Right ventricle myocardium inferior (tissue), 1 donor: ENCODE data around the gene POR. TPM values are rescaled to one million over a fixed set of nuclear protein-coding genes. Genes with fewer than 3 reads are reported as not detected.
A peak's percentile ranks its signal among the peaks of the same experiment; 100 is the strongest.

Source experiments
- ATAC-seq: fragments of 200-7000 bp; cut with Tn5 transposase; one replicate; pipeline ENCODE4 v1.9.1; 2020; ENCODE audit warnings: mild to moderate bottlenecking, moderate library complexity
- DNase-seq: peaks from one replicate; pipeline ENCODE4 v3.0.0; 2021; ENCODE audit errors: missing footprints
- intact Hi-C: fragments of 100-400 bp; cut with DNase I; formaldehyde crosslinking; loops from one replicate; pipeline ENCODE4 v1.11.0; 2022
- total RNA-seq: library from RNA; stranded (reverse); fragmentation: NEBNext Ultra II Directional; extraction: Animal tissue kit (Norgen Biotek cat#: 25700); gene quantifications from one replicate; pipeline ENCODE4 v1.2.1, GENCODE V29; 2021
- donor health status: DM: no; HTN: yes; CAD: no; lungs with severe emphysema.

Gene POR
- total RNA-seq, 1 donor from 2014 or later = 66.3 TPM

GRCh38 chr7:75982306-75983064 lies 67.5 kb downstream of the POR start:
- intact Hi-C loops = no loop called here
- DNase-seq (peak; percentile 61), ATAC-seq (no peak)

GRCh38 chr7:75983471-75984129 lies 68.6 kb downstream of the POR start:
- ATAC-seq (no peak), DNase-seq (peak; percentile 18)
- intact Hi-C loops = no loop called here

- intact Hi-C loops = no loop called here
- ATAC-seq (no peak), DNase-seq (peak; percentile 57)
These were observed 69.4 kb downstream of the POR start for GRCh38 chr7:75984130-75985008.

GRCh38 chr7:75985009-75985517 lies 70.1 kb downstream of the POR start:
- intact Hi-C loops = no loop called here
- DNase-seq (no peak), ATAC-seq (no peak)

GRCh38 chr7:75985518-75986146 lies 70.7 kb downstream of the POR start:
- DNase-seq = no peak
- no peak for ATAC-seq
- intact Hi-C loops = no loop called here

GRCh38 chr7:75986147-75986781 lies 71.3 kb downstream of the POR start:
- intact Hi-C loops = no loop called here
- ATAC-seq = no peak
- DNase-seq = no peak

- intact Hi-C loops = no loop called here
- DNase-seq (peak; percentile 33), ATAC-seq (no peak)
These were observed 72.3 kb downstream of the POR start for GRCh38 chr7:75987026-75987804.

- ATAC-seq (no peak), DNase-seq (peak; percentile 58)
- intact Hi-C loops = no loop called here
These were observed 73.0 kb downstream of the POR start for GRCh38 chr7:75987805-75988567.

- DNase-seq (peak; percentile 87), ATAC-seq (peak; percentile 66)
- intact Hi-C loops = loop anchor here (1.0 kb wide), 1 partner anchor 39 kb away; no protein-coding TSS in a partner anchor
These were observed 73.9 kb downstream of the POR start for GRCh38 chr7:75988568-75989499.

GRCh38 chr7:75989500-75990388 lies 74.8 kb downstream of the POR start:
- DNase-seq (peak; percentile 78), ATAC-seq (peak; percentile 25)
- intact Hi-C loops = loop anchor here (1.0 to 10.0 kb wide), 3 partner anchors 39 to 115 kb away; partner anchors contain the start of genes MDH2, RHBDD2 and STYXL1

- DNase-seq (no peak), ATAC-seq (no peak)
- intact Hi-C loops = loop anchor here (5.0 to 10.0 kb wide), 2 partner anchors 56 to 117 kb away; partner anchors contain the start of genes MDH2, RHBDD2 and STYXL1
These were observed 76.7 kb downstream of the POR start for GRCh38 chr7:75991531-75992082.

GRCh38 chr7:75992083-75992755 lies 77.3 kb downstream of the POR start:
- DNase-seq = no peak

GRCh38 chr7:75993689-75994387 lies 78.9 kb downstream of the POR start:
- peak; percentile 56 for ATAC-seq
- intact Hi-C loops = loop anchor here (2.0 to 10.0 kb wide), 4 partner anchors 31 to 119 kb away; partner anchors contain the start of genes MDH2, POR, RHBDD2 and STYXL1

More at GRCh38 chr7:75992083-75992755, 77.3 kb downstream of the POR start:
- no peak for ATAC-seq
- intact Hi-C loops = loop anchor here (5.0 to 10.0 kb wide), 2 partner anchors 55 to 117 kb away; partner anchors contain the start of genes MDH2, RHBDD2 and STYXL1

More at GRCh38 chr7:75993689-75994387, 78.9 kb downstream of the POR start:
- peak; percentile 87 for DNase-seq
